Type B pancreatic cell (in vitro differentiated cells): ENCODE results near the gene BUB1. TPM values are rescaled to one million over a fixed set of nuclear protein-coding genes. Genes with fewer than 3 reads are reported as not detected.

Experiments
- DNase-seq: peaks from one replicate; pipeline ENCODE4 v3.0.0; 2021; ENCODE audit warnings: mixed read lengths; ENCODE audit not compliant: unreplicated experiment; ENCODE audit errors: extremely low spot score
- H3K27ac Mint-ChIP-seq: 2 replicates; pipeline ENCODE4 v1.8.0; 2021; ENCODE audit warnings: mild to moderate bottlenecking, mixed read lengths
- H3K27me3 Mint-ChIP-seq: 2 replicates; pipeline ENCODE4 v1.8.0; 2021; ENCODE audit warnings: mixed read lengths
- H3K36me3 Mint-ChIP-seq: 2 replicates; pipeline ENCODE4 v1.8.0; 2021; ENCODE audit warnings: mixed read lengths
- H3K4me1 Mint-ChIP-seq: one replicate; pipeline ENCODE4 v1.8.0; 2021; ENCODE audit warnings: mixed read lengths; ENCODE audit not compliant: unreplicated experiment
- H3K4me3 Mint-ChIP-seq: 2 replicates; pipeline ENCODE4 v1.8.0; 2021; ENCODE audit warnings: mild to moderate bottlenecking, mixed read lengths
- H3K9me3 Mint-ChIP-seq: 2 replicates; pipeline ENCODE4 v1.8.0; 2021; ENCODE audit warnings: mixed read lengths
- CTCF ChIP-seq: fragments of 200-600 bp; sonication (generic); conservative IDR thresholded peaks from 2 replicates; pipeline ENCODE4 v1.5.0; 2021; ENCODE audit warnings: antibody characterized with exemption, mild to moderate bottlenecking
- total RNA-seq: library from RNA; stranded (reverse); gene quantifications from 2 replicates; pipeline ENCODE4 v1.2.1, GENCODE V29; 2021; ENCODE audit warnings: low replicate concordance

BUB1 gene
- total RNA-seq, 1 donor from 2014 or later, result 39.8 TPM

GRCh38 chr2:110670826-110671225 is 7.0 kb downstream of the BUB1 start:
- Mint-ChIP-seq H3K4me1 (peaks cover 6% of the 10 kb centered on the region), H3K4me3 (no peak overlapping the region), H3K36me3 (peaks cover 13% of the 10 kb centered on the region), H3K27ac (no peak overlapping the region), H3K9me3 (no peaks in the 10 kb centered on the region), H3K27me3 (no peaks in the 10 kb centered on the region)
- DNase-seq, result no peak
- no peak for TF ChIP-seq CTCF

GRCh38 chr2:110669079-110669478 is 8.8 kb downstream of the BUB1 start:
- Mint-ChIP-seq H3K4me3 (no peak overlapping the region), H3K27me3 (no peaks in the 10 kb centered on the region), H3K36me3 (peaks cover 13% of the 10 kb centered on the region), H3K4me1 (no peaks in the 10 kb centered on the region), H3K9me3 (no peaks in the 10 kb centered on the region), H3K27ac (no peak overlapping the region)
- no peak for TF ChIP-seq CTCF
- no peak for DNase-seq

GRCh38 chr2:110667071-110667470 is 10.8 kb downstream of the BUB1 start:
- DNase-seq, result no peak
- no peak for TF ChIP-seq CTCF
- no peaks in the 10 kb centered on the region for H3K27me3 Mint-ChIP-seq
- no peak overlapping the region for H3K4me3 Mint-ChIP-seq
- H3K36me3 Mint-ChIP-seq, result peaks cover 13% of the 10 kb centered on the region
- no peaks in the 10 kb centered on the region for H3K9me3 Mint-ChIP-seq
- H3K4me1 Mint-ChIP-seq, result no peaks in the 10 kb centered on the region
- H3K27ac Mint-ChIP-seq, result no peak overlapping the region

GRCh38 chr2:110664135-110664534 is 13.7 kb downstream of the BUB1 start:
- no peaks in the 10 kb centered on the region for H3K4me1 Mint-ChIP-seq
- no peak overlapping the region for H3K4me3 Mint-ChIP-seq
- no peak overlapping the region for H3K27ac Mint-ChIP-seq
- DNase-seq, result no peak
- TF ChIP-seq CTCF, result no peak
- no peaks in the 10 kb centered on the region for H3K27me3 Mint-ChIP-seq
- peaks cover 18% of the 10 kb centered on the region for H3K36me3 Mint-ChIP-seq
- H3K9me3 Mint-ChIP-seq, result no peaks in the 10 kb centered on the region

GRCh38 chr2:110662560-110662959 is 15.3 kb downstream of the BUB1 start:
- H3K27me3 Mint-ChIP-seq, result no peaks in the 10 kb centered on the region
- no peaks in the 10 kb centered on the region for H3K4me1 Mint-ChIP-seq
- no peak for TF ChIP-seq CTCF
- no peaks in the 10 kb centered on the region for H3K9me3 Mint-ChIP-seq
- no peak for DNase-seq
- peaks cover 14% of the 10 kb centered on the region for H3K36me3 Mint-ChIP-seq
- no peak overlapping the region for H3K27ac Mint-ChIP-seq
- no peak overlapping the region for H3K4me3 Mint-ChIP-seq

GRCh38 chr2:110660558-110660957 is 17.3 kb downstream of the BUB1 start:
- H3K36me3 Mint-ChIP-seq, result peaks cover 22% of the 10 kb centered on the region
- no peaks in the 10 kb centered on the region for H3K4me1 Mint-ChIP-seq
- TF ChIP-seq CTCF, result no peak
- H3K4me3 Mint-ChIP-seq, result no peak overlapping the region
- no peak overlapping the region for H3K27ac Mint-ChIP-seq
- H3K9me3 Mint-ChIP-seq, result no peaks in the 10 kb centered on the region
- no peaks in the 10 kb centered on the region for H3K27me3 Mint-ChIP-seq
- no peak for DNase-seq
